Putamen (tissue), 1 donor: Measurements from ENCODE around the gene RBM12.
"Not testable (repeated sequence)": the region's sequence is repeated elsewhere in the genome, so short reads cannot be mapped to it uniquely, and the experiment has no call there.

Experiments used
- DNase-seq: peaks from one replicate; pipeline ENCODE4 v3.0.0-alpha.2; 2016; ENCODE audit warnings: low spot score

Gene RBM12

GRCh38 chr20:35698298-35699126 is 33.8 kb upstream of the RBM12 start:
- DNase-seq = no peak

GRCh38 chr20:35697696-35698297 is 33.1 kb upstream of the RBM12 start:
- no peak for DNase-seq

GRCh38 chr20:35695978-35696377 is 31.3 kb upstream of the RBM12 start:
- DNase-seq = no peak

GRCh38 chr20:35695245-35695749 is 30.6 kb upstream of the RBM12 start:
- no peak for DNase-seq

- DNase-seq = no peak
Observed at GRCh38 chr20:35690265-35690664, 25.6 kb upstream of the RBM12 start.

- not testable (repeated sequence) for DNase-seq
Observed at GRCh38 chr20:35686872-35687271, 22.2 kb upstream of the RBM12 start.

GRCh38 chr20:35685368-35685767 is 20.7 kb upstream of the RBM12 start:
- DNase-seq = not testable (repeated sequence)

DNA sequence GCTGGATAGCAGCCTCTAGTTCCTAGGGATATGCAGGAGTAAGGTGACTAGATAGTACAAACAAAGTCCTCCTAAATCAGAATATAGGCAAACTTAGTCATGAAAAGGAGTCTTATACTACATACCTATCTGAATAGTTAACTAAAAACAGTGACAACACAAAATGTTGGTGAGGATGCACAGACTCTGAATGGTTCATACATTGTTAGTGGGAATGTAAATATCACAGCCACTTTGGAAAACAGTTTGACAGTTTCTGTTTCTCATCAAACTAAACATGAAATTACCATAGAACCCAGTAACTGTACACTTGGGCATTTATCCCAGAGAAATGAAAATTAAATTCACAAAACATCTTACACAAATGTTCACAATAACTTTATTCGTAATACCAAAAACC is 17.3 kb upstream of the RBM12 start:
- no peak for DNase-seq

DNA sequence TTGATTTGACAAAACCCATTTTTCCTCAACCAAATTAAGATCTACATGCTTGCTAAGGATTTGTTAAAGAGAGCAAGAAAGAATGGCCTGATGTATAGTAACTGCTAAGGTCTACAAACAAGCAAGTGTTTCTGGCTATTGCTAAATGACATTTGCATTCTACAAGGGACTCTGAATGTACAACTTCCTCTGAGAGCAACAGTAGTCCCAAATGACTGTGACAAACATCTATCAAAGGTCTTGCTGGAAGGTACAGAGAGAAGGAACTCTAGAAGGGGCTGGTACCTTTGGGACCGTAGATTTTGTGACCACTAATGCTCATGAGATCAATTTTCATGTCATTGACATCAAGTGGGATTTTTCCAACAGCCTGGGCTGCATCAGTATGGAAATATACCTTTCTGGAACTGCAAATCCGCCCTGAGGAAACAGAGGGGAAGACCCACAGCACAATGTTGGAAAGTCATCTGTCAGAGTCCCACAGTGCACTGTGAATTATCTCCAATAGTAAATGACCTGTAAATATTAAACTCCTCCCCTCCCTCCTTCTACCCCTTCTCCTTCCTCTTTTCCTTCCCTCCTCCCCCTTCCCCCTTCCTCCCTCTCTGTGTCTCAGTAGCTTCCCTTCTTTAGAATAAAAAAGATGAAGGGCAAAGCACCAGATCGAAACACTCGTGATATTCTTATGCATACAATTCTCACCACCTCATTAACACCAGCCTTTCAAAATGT is 15.9 kb upstream of the RBM12 start:
- DNase-seq = no peak

GRCh38 chr20:35674921-35675320 is 10.2 kb upstream of the RBM12 start:
- no peak for DNase-seq

- DNase-seq = no peak
Observed at GRCh38 chr20:35673884-35674283, 9.2 kb upstream of the RBM12 start.

DNA sequence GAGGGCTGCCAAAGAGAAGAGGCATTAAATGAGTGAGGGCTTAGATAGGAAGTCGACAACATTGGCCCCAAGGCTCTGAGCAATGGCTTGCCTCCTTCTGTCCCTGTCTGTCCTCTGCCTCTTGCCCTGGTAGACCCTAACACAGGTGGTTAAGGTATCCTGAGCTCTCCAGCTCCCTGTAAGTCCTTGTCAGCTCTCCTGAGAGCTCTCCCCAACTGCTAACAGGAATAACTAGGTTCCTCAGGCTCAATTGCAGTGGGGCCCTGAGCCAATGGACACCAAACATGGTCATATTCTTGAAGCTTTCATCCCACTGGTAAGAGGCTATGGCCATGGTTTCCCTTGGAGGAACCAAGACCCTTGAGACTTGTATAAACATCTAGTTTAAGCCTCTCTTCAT is 5.0 kb upstream of the RBM12 start:
- DNase-seq = no peak

- DNase-seq = no peak
Observed at GRCh38 chr20:35669221-35669620, 4.5 kb upstream of the RBM12 start.

DNA sequence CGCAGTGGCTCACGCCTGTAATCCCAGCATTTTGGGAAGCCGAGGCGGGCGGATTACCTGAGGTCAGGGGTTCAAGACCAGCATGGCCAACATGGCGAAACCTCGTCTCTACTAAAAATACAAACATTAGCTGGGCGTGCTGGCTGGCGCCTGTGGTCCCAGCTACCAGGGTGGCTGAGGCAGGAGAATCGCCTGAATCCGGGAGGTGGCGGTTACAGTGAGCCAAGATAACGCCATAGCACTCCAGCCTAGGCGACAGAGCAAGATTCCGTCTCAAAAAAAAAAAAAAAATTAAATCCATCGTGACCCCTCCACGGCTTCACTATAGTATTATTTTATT is 1.2 kb upstream of the RBM12 start:
- DNase-seq = no peak

DNA sequence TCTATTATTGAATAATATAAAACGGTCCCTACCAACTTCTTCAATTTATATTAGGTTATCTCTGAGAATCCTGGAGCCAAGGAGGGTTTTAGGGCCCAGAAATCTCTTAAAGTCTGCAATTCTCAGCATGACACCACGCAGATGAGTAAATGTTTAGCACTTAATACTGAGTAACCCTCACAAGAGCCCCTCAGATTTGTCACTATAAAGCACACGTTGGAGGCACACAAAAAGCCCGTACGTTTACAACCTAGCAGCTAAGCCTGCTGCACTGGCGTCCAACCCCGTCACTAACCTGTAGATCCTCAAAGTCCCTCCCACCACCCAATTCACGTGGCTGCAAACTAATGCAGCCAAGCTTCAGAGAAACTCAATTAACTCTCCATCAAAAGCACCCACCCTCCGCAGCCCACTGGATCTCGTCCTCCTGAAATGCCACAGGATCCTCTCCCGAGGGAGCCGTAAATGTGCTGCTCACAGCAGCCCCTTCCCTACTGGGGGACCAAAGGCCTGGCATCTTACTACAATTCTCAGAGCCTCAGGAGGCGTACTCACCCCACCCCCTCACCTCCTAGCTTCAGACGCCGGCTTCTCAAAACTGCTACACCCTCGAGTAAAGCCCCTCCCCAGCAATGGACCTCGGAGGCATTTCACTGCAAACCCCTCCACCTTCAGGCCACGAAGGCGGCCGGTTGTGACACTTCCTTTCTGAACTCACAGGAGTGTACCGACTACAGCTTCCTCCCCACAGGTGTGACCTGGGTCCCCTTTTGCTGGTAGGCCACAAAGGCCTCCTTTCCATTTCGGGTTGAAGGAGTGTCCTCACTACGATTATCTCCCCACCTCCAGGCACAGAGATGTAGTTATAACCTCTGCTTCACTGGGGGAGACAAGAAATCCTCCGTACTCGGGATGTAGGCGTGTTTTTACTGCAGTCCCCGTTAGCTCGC is 909 bp downstream of the RBM12 start:
- DNase-seq = peak; percentile 39

GRCh38 chr20:35662551-35662950 is 2.1 kb downstream of the RBM12 start:
- DNase-seq = no peak

DNA sequence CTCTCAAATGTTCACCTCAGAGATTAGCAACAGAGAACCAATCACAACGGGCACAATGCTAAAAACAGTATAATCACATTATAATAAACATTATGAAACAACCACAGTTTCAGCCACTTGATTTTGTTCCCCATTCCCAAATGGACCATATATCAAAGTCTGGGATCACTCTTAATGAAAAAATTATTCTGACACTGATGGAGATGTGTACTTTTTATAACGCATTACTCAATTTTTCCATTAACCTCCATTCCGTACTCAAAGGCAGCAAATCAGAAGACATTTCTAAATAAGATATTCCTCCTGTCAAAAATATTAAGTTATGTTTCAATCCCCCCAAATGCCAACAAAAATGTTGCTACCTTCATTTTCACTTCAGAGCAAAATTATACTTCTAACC is 2.8 kb downstream of the RBM12 start:
- no peak for DNase-seq

- no peak for DNase-seq
Observed at GRCh38 chr20:35661053-35661452, 3.6 kb downstream of the RBM12 start.

DNA sequence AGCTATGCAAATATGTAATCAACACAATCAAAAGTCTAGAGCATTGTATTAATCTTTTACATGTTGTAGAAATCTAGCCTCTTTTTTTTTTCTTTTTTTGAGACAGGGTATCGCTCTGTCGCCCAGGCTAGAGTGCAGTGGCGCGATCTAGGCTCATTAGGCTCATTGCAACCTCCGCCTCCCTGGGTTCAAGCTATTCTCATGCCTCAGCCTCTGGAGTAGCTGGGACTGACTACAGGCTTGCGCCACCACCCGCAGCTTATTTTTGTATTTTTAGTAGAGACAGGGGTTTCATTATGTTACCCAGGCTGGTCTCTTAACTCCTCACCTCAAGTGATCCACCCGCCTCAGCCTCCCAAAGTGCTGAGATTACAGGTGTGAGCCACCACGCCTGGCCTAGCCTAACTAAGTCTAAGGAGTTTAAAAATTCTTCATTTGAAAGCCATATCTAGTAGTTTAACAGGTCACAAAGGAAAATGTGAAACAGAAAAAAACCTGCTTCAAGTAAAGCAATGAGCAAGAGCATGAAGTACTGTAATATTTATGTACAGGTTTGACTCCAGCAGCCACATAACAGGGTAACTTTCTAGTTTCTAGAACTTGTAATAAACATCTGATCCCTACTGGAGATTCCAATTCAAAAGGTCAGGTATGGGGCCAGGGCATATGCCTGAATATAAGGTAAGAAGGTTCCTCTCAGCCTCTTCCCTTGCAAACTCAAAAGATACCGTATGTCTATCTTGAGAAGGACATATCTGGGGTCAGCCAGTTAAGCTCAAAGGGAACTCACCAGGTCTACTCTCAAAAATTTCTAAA is 4.4 kb downstream of the RBM12 start:
- DNase-seq = no peak

GRCh38 chr20:35657271-35657670 is 7.4 kb downstream of the RBM12 start:
- no peak for DNase-seq

DNA sequence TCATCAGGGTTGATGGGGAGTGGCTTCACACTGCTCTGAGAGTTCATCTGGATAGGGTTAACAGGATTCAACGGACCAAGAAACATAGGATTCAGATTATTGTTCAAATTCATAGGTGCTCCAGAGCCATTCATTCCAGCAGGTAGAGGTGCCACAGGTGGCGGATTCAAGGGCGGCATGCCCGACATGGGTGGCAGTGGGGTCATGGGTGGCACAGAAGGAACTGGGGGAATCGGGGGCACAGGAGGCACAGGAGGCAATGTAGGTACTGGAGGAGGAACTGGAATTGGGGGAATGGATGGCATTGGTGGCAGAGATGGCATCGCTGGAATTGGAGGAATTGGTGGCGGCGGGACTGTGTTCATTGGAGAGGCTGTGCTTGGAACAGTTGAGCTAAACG is 10.3 kb downstream of the RBM12 start:
- DNase-seq = no peak
